Stimulated activated CD8-positive, alpha-beta memory T cell treated with anti-CD3 and anti-CD28 coated beads, Interleukin-12 subunit alpha, Interleukin-12 subunit beta, amount 100 ng/mL, for 4 hours (primary cell): ENCODE data around the gene ABCF2.
A peak's percentile ranks its signal among the peaks of the same experiment; 100 is the strongest.

Source experiments
- DNase-seq: peaks from one replicate; pipeline ENCODE4 v3.0.0-alpha.2; 2020; ENCODE audit warnings: low read depth

ABCF2 gene

DNA sequence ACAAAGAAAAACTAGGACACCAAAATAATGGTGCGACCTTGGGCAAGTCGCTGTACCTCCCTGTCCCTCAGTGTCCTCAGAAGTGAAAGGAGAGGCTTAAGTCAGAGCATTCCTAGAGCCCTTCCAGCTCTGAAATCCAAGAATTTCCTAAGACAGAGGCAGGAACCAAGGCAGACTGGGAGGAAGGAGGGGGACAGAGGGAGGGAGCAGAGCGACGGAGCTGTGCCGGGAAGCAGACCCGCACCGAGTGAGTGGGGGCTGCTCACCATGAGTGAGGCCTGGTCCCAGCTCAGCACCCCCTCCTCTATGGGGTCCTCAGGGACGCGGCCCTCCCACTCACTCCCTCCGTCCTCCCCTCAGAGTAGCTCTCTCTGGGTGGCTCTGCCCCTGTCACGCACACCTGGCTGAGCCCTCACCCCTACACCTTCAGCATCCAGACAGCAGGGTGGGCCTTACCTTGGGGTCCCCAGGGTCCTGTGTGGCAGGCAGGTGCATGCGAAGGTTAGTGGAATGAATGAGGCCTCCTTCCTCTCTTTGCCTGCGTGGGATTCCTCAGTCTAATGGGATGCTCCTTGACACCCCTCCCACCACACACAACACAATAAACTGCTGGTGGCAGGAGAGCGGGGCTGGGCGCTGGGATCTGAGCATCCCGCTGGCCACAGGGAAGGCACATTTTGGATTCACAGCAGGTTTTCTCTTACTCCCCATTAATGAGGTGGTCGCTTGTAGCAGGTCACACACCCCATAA, 26.1 kb upstream of the ABCF2 start:
- DNase-seq: no peak

DNA sequence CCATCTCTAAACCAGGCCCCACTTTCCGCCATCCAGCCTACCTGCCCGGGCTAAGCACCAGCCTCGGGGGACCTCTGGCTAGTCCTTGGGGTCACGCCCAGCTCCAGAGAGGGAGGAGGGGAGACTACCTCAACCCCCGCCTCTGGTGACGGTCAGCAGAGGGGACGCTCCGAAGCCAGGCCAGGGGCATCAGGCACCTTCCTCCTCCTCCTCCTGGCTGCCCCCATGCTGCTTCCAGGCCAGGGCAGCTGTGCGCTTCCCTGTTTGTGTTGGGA, 25.5 kb upstream of the ABCF2 start:
- no peak for DNase-seq

DNA sequence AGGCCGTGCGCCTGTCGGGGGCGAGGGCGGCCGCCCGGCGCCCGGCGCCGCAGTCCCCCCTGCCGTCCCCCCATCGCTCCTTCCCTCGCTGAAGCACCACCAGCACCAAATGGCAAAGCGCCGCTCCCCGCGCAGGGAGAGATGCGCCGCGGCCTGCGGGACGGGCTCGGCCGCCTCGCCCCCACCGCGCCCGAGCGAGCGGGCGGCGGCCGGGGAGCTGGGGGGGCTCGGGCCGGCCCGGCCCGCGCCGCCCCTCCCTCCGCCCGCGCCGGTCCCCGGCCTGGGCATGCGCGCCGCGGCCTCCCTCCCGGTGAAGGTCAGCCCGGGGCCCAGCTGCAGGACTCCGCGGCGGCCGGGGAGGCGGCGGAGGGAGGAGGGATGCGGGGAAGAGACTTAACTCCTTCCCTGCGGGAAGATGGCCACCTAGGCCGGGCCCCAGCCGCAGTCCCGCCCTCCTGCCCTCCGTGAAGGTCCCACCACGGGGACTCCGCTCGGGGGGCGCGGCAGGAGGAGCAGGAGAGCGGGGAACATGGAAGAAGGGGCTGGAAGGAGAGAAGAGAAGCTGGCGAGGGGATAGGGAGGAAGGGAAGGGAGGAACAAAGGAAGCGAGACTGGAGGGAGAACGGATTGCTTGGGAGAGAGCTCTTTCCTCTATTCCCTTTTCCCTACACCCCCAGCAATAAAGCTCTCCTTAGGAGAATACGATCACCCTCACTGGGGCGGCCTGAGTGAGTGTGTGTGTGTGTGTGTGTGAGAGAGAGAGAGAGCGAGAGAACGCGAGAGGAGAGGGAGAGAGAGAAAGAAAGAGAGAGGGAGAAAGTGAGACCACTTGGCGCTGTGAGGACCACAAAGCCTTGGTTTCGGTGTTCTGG, 24.9 kb upstream of the ABCF2 start:
- no peak for DNase-seq

DNA sequence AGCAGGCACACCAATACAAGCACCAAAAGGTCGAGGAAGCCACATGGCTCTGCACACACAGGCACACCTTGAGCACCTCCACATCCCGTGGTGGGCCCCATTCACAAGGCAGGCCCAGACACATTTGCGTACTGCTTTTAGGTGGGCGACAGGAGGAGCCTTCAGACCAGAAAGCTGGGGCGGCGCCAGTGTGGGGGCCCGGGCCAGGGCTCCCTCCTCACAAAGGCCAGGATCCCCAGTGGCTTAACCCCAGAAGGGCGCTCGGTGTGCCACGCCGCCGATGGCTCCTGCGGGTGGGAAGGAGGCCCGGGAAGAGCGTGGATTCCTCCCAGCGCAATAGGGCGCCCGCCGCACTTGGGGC, 24.3 kb upstream of the ABCF2 start:
- no peak for DNase-seq

DNA sequence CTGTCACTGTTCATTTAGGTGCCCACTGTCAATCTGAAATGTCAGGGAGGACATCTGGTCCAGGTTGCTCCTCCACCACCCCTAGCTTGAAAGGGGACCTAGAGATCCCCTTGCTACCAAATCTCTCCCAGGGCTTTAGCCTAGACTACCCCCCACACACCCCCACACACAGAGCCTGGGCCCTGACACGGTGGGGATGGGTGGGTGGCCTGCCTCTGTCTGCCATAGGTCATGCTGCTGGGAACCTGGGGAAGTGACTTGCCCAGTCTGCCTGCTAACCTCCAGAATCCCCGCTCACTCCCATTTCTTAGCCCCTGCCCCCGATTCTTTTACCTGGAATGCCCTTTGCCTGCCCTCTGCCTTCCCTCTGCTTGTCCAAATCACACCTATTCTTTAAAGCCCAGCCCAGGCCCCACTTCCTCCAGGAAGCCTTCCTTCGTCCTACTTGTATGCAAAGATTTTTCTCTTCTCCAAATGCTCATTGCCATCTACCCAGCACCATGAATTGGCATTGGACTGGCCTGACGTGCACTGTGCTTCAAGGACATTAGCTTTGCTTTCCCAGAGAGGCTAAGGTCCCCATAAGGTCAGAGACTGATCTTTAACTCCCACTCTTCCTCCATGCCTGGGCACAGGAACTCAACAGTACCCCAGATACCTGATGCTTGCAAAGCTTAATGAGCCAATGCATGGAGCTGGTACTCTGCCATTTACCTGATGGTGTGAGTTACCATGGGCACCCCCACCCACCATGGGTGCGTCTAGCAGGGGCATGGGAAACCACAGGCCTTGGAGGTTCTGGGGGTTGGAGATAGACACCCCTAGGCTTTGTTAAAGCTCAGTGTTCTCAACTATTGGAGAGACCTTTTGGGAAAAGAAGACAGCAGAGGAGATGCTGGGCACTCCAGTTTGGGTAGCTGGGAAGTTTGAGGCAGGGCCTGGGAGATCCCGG, 23.5 kb upstream of the ABCF2 start:
- no peak for DNase-seq

DNA sequence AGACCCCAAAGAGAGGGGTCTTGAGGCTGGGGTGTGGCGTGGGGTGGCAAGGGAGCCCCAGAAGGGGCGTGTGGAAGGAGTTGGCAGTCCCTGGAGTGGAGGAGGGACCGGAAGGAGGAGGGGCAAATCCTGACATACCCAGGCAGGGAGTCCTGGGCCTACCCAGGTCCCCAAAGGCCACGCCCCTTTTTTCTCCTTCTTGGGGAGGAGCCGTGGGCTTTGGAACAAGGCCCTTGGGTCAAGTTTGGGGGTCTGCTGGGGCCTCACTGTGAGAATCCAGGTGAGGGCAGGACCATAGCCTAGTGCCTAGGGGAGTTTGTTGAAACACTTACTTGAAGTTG, 22.7 kb upstream of the ABCF2 start:
- no peak for DNase-seq

DNA sequence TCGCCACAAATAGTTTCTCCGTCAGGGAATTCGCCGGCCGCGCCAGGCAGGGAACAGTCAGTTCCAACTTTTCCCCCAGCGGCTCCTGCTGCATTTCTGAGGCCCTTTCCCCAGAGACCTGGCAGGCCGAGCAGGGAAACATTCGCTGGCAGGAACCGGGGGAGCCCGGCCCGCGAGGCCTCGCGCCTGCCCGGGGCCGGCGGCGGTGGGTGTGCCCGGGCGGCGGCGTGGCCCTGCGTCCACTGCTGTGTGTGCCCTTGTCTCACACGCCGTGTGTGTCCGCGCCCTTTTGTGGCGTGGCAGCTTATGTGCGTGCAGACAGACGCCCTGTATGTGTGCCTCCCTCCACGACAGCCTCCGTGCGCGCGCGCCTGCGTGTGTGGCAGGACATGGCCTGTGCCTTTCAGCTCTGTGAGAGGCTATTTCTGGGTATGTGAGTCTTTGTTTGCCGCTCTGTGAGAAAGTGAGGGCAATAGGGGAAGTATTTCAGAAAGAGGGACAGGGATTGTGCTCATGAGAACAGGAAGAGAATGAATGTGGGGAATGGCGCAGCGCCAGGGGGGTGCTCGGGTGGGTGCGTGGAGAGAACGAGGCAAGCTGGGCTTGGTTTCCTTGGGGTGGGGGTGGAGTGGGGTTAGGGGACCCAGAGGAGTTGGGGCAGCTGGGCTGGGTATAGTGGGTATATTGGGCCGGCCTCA, 22.2 kb upstream of the ABCF2 start:
- DNase-seq: no peak

DNA sequence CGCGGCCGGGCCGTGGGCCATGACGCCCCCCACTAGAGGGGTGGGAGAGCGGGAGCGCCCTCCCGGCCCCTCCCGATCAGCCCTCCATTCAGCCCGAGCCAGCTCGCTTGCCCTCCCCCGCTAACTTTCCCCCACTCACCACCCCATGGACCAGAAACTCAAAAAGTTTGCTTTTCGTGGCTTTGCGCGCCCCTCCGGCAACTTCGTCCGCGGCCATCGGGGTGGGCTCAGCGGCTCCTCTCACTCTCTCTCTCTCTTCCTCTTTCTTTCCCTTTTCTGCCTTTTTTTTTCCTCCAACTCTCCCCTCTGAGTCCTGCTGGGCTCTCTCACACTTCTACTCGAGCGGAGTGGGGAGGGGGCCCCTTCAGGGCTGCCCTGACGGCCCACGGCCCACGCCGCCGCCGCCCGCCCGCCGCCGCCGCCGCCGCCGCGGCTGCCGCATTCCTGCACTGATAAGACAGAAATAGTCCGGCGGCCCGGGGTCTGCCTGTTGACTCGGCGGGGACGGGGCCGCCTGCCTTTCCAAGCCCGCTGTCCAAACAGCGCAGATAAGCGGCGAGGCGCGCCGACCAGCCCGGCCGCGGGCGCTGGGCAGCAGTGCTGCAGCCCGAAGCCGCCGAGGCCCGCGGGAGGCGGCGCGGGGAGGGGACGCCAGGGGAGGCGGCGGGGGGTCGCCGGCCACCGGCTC, 21.5 kb upstream of the ABCF2 start, which contains the start of gene SMARCD3:
SMARCD3 (minus strand) TSS at position 349 of the 688 bp plus-strand sequence; CDS start at position 217, 132 bp downstream.
- DNase-seq: no peak

DNA sequence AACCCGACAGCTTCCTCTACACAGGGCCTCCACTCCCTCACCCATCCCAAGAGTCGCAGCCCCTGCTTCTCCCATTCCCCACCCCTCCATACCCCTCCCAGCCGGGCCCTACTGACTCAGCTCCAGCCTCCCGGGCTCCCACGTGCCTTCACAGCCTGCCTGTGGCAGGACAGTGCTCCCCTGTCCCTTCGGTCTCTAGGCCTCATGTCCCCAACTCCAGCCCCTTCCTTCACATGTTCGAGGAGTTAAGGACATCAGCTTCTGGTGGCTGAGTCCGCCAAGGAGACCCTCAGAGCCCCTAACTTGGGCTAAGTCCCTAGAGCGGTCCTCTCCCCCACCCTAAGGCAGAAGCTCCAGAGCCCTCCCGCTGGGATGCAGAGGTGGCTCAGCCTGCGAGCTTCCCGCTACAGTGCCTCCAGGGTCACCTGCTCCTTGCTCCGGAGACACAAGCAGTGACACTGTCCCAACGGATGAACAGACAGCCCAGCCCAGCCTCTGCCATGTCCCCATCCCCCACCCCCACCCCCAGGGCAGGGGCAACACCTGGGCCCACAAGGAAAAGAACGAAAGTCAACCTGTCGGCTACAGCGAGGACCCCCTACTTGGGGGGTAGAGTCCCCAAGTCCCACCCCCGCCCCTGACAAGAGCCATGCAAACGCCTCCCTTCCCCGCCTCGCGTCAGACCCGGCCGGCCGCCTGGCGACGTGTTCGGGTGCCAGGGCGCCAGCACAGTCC, 20.8 kb upstream of the ABCF2 start:
- DNase-seq: no peak

DNA sequence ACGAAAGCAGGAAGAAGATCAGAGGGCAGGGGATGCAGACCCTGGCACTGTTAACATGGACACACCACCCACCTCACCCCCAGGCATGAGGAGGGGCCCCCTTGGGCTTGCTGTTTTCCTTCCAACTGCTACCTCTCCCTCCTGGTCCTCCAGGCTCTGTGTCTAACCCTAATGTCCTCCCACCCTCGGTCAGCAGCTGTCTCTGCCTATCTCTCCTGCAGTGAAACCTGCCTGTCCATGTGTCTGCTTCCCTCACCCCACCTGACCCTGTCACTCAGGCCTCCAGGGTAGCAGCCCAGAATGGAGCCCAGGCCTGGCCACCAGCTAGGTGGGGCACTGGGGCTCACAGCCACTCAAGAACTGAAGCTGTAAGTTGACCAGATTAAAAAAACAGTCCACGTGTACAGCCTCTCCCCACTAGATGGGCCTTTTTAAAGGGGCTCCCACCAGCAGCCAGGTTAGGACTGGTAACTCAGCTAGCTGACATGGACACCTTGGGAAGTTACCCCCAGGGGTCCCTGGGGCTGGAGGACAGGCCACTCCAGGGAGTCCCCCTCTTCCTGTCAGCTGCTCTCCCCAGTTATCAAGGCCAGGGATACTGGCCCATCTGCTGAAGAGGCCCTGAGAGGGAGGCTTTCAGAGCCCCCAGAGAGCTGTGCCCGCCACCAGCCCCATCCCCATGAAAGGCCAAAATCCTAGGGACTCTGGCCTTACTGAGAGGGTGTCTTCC, 20.0 kb upstream of the ABCF2 start:
- no peak for DNase-seq

DNA sequence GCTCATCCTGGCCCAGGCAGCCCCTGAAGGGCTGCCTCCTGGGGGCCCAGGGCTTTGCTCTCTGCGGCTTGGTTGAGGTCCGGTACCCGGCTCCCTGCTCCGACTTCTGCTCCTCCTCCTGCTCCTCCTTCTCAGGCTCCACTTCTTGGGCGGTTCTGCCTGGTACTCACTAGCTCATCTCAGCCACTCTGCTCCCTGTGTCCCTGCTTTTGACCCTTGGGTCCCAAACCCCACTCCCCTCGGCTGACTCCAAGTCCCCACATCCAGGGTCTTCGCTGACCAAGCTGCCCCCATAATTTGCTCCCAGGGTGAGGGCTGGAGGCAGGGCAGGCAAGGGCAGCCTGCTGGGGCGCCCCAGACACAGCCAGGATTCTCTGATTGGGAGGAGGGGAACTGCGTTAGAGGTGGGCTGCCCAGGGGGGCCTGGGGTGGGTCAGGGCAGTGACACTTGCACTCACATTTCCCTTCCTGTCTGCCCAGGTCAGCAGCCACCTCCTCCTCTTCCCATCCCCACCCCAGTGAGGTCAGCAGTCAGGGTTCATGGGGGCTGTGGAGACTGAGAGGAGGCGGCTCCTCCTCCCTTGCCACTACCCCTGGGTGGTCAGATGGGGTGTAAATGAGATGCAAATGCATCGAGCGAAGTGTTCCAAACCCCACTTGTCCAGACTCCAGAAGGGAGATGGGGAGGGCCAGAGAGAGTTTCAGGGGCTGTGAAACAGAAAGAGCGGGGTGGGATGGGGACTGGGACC, 19.3 kb upstream of the ABCF2 start:
- no peak for DNase-seq

DNA sequence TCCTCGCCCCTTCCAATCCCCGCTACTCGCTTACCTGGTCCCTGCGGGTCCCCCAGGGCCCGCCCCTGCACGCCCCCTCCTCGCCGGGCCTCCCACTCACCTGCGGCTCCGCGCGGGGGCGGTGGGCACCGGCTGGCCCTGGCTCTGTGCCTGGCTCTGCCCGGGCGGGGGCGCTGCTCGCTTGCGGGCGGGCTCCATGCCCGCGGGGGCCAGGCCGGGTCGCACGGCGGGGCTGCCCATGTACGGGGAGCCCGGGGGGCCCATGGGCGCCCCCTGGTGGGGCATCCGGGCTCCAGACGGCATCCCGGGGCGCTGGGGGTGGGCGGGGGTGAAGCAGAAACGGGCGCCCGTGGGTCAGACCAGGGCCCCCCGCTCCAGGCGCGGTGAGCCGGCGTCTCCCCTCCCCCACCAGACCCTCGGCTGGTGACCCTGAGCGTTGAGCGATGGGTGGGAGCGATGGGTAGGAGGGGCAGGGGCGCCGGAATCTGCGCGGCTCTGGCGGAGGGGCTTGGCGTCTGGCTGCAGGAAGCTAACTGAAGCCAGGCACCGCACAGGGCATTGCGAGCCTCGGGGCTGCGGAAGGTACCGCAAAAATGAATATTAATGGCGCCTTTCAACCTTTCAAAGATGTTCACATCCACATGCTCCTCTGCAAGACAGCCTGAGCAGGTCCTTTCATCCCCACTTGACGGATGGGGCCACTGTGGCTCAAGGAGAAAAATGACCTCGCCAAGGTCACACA, 18.5 kb upstream of the ABCF2 start:
- DNase-seq: peak; percentile 55

DNA sequence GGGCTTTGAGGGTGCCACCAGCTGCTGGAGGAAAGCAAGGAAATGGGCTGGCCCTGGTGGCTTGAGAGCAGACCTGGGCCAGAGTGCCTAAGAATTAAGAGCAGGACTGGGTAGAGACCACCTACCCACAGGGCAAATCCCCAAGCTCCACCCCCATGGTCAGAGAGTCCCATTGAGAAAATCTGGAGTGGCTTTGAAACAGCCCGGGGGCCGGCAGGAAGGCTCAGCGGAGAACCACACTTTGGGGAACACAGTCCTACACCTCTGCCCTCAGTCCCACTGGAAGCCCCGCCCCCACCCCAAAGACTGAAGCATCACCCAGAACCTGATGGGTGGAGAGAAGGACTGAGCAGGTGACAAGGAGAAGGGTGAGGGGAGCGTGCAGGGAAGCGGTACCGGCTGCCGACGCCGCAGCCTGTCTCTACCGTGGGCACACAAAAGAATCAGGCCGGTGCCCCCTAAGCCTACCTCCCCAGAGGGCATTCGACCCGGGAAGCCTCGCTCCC, 17.9 kb upstream of the ABCF2 start:
- DNase-seq: no peak

DNA sequence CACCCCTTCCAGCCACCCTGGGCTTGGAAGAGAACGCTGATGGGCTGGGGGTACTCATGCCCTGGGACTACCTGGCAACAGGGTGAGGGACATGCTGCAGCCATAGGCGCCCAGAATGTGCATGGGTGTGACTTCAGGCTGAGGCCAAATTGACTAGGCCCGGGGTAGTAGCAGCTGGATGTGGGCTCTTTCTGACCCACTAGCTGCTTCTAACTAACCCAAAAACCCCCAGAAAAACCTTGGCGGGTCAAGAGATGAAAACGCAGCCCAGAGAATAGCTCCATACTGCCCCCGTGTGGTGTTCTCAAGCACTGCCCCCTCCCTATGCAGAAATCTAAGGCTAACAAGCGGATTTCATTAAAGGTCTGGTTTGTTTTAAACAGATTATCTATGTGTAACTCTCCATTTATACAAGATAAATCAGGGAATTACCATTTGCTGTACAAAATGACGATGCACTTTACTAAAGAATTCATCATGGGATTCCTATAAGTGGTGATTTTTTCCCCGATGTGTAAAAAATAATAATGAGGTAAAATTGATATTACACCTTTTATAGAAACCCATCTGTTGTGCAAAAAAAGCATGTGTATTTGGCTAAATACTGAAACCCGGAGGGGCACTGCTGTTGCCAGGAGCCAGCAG, 17.3 kb upstream of the ABCF2 start:
- no peak for DNase-seq

DNA sequence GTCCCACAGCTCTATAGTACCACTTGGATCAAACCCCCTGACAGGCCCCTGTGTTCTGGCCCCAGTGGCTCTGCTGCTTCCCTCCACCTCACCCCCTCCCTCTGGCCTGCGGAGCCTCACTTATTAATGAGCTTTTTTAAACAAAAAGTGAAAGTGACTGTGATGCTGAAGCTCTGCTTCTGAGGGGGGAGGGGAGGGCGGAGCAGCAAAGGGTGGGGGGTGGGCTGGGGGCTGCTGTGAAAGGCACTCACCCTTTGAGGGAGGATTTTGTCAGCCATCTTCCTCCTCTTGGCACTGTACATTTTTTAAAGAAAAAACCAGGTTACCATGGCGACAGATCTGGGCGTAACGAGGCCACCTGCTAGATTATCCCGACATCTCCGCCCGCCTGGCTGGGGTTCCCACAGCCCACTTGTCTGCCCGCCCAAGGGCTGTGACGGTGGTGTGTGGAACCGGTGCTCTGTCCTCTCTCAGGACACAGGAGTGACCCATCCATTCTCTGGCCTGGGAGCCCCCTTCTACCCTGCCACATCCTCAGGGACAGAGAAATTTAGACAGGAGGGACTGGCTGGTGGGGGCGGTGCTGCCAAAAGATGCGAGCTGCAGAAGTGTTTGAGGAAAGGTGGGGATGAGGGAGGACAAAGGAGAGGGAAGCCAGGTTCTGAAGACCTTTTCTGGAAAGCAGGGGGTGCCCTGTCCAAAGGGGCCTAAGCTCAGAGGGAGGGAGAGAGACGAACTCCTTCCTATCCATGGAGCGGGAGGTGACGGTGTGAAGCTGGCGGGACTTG, 16.6 kb upstream of the ABCF2 start:
- no peak for DNase-seq

DNA sequence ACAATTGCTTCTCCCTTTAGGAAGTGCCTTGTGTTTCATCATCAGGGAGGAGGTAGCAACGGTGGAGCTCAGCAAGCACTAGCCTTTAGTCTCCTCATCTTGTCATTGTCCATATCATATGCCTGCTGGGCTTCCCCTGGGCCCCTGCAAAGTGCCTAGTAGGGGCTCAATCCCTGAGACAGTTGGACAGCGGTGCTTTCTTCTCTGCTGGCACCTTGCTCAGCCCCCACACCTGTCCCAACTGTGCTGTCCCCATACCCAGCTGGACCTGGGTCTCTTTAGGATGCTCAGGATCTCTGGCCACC, 16.0 kb upstream of the ABCF2 start:
- DNase-seq: no peak
